ENCODE measurements around the gene ZIC4. TPM values are rescaled to one million over a fixed set of nuclear protein-coding genes. Genes with fewer than 3 reads are reported as not detected.
A peak's percentile ranks its signal among the peaks of the same experiment; 100 is the strongest.

The ZIC4 gene
- total RNA-seq, 1 donor from 2014 or later: 6.1 TPM

- H3K9me3 Mint-ChIP-seq: peaks cover 6% of the 10 kb centered on the region
- TF ChIP-seq, protein P1, sequence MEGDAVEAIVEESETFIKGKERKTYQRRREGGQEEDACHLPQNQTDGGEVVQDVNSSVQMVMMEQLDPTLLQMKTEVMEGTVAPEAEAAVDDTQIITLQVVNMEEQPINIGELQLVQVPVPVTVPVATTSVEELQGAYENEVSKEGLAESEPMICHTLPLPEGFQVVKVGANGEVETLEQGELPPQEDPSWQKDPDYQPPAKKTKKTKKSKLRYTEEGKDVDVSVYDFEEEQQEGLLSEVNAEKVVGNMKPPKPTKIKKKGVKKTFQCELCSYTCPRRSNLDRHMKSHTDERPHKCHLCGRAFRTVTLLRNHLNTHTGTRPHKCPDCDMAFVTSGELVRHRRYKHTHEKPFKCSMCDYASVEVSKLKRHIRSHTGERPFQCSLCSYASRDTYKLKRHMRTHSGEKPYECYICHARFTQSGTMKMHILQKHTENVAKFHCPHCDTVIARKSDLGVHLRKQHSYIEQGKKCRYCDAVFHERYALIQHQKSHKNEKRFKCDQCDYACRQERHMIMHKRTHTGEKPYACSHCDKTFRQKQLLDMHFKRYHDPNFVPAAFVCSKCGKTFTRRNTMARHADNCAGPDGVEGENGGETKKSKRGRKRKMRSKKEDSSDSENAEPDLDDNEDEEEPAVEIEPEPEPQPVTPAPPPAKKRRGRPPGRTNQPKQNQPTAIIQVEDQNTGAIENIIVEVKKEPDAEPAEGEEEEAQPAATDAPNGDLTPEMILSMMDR (conservative IDR thresholded peaks at IDR 0.05): no peak
- H3K4me1 Mint-ChIP-seq: peaks cover 71% of the 10 kb centered on the region
- peak overlapping the region; percentile 92 for H3K4me3 Mint-ChIP-seq
- DNase-seq (ENCODE audit: low read depth, low spot score): no peak
- H3K27ac Mint-ChIP-seq (ENCODE audit: unreplicated experiment): peak overlapping the region; percentile 84
- H3K27me3 Mint-ChIP-seq (ENCODE audit: low read depth): peaks cover 100% of the 10 kb centered on the region
- peaks cover 12% of the 10 kb centered on the region for H3K36me3 Mint-ChIP-seq (ENCODE audit: low read depth)
Observed at GRCh38 chr3:147395899-147396711, 10.2 kb downstream of the ZIC4 start.

DNA sequence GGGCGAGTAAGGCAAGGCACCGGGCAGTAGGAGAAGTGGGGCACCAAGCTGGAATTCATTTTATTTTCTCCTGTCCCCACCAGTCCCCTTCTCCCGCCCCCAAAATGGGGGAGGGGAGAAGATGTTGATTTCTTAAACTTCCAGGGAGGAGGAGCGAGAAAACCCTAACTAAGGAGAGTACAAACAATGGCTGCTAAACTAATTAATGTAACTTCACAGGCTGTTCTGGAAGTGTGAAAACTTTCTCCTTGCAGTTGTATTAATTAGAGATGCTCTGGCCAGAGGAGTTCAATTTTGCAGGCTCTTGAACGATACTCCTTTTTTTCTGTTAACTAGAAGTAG, 11.5 kb downstream of the ZIC4 start:
- Mint-ChIP-seq H3K4me3 (peak overlapping the region; percentile 92), H3K27ac (ENCODE audit: unreplicated experiment) (peak overlapping the region; percentile 25), H3K9me3 (no peaks in the 10 kb centered on the region), H3K36me3 (ENCODE audit: low read depth) (peaks cover 10% of the 10 kb centered on the region), H3K4me1 (peaks cover 76% of the 10 kb centered on the region), H3K27me3 (ENCODE audit: low read depth) (peaks cover 100% of the 10 kb centered on the region)
- TF ChIP-seq, protein P1 (conservative IDR thresholded peaks at IDR 0.05): no peak
- no peak for DNase-seq (ENCODE audit: low read depth, low spot score)

- no peak for DNase-seq (ENCODE audit: low read depth, low spot score)
- H3K36me3 Mint-ChIP-seq (ENCODE audit: low read depth): peaks cover 9% of the 10 kb centered on the region
- H3K4me3 Mint-ChIP-seq: peak overlapping the region; percentile 92
- H3K9me3 Mint-ChIP-seq: no peaks in the 10 kb centered on the region
- TF ChIP-seq, protein P1 (conservative IDR thresholded peaks at IDR 0.05): no peak
- H3K4me1 Mint-ChIP-seq: peaks cover 80% of the 10 kb centered on the region
- H3K27me3 Mint-ChIP-seq (ENCODE audit: low read depth): peaks cover 100% of the 10 kb centered on the region
- H3K27ac Mint-ChIP-seq (ENCODE audit: unreplicated experiment): peak overlapping the region; percentile 59
Observed at GRCh38 chr3:147393943-147394883, 12.1 kb downstream of the ZIC4 start.

DNA sequence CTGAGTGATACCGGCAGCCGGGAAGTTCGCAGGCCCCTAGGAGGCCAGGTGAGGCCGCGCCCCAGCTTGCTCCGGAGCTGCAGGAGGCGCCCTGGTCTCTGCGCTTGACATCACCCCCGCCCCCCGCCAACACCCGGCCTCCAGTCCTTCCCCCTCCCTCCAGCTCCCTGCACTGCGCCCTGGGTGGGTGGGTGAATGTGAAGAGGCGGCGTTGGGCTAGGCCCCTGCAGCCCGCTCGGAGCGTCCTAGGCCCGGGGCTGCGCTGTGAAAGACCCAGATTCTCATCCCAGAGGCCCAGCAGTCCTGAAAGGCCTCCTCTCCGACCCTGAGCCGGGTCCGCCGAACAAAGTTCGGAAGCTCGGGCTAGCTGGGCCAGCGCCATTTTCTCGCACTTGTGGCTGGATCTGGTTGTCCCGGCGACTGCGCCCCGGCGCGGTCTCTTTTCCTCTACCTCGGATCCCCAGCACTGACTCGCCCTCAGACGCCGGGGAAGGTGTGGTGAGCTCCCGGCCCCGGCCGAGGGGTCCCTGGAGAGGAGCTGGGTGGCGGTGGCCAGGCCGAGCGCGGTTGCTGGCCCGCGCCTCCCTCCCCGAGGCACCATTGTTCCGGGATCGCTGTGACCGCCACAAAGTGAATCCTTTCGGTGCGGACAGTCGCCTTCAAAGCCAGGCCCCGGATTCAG, 12.9 kb downstream of the ZIC4 start:
- H3K9me3 Mint-ChIP-seq: no peaks in the 10 kb centered on the region
- H3K36me3 Mint-ChIP-seq (ENCODE audit: low read depth): peaks cover 7% of the 10 kb centered on the region
- peaks cover 81% of the 10 kb centered on the region for H3K4me1 Mint-ChIP-seq
- DNase-seq (ENCODE audit: low read depth, low spot score): peak; percentile 30
- peaks cover 100% of the 10 kb centered on the region for H3K27me3 Mint-ChIP-seq (ENCODE audit: low read depth)
- H3K27ac Mint-ChIP-seq (ENCODE audit: unreplicated experiment): peak overlapping the region; percentile 78
- H3K4me3 Mint-ChIP-seq: peak overlapping the region; percentile 92
- TF ChIP-seq, protein P1 (conservative IDR thresholded peaks at IDR 0.05): no peak

DNA sequence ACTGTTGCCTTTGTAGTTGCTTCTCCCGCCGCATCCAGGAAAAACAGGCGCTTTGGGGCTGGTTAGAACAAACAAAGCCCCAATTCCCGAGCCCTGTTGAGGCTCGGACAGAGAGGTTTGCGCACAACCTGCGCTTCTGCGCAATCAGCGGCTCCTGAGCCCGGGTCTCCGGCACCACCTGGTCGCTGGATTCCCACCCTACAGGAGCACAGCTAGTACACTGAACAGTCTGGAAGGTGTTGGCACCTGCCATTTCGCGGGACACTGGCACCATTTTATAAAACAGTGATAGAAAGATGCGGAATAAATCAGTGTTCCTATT, 13.8 kb downstream of the ZIC4 start:
- H3K27me3 Mint-ChIP-seq (ENCODE audit: low read depth): peaks cover 100% of the 10 kb centered on the region
- no peak for DNase-seq (ENCODE audit: low read depth, low spot score)
- H3K4me1 Mint-ChIP-seq: peaks cover 80% of the 10 kb centered on the region
- peaks cover 7% of the 10 kb centered on the region for H3K36me3 Mint-ChIP-seq (ENCODE audit: low read depth)
- H3K4me3 Mint-ChIP-seq: peak overlapping the region; percentile 92
- H3K27ac Mint-ChIP-seq (ENCODE audit: unreplicated experiment): peak overlapping the region; percentile 70
- TF ChIP-seq, protein P1 (conservative IDR thresholded peaks at IDR 0.05): no peak
- H3K9me3 Mint-ChIP-seq: no peaks in the 10 kb centered on the region

All from neural crest cell (in vitro differentiated cells).